Fibroblast of villous mesenchyme (primary cell): Measurements from ENCODE around the gene BAG3. TPM values are rescaled to one million over a fixed set of nuclear protein-coding genes. Genes with fewer than 3 reads are reported as not detected.

ENCODE experiments used
- DNase-seq: peaks from one replicate; pipeline ENCODE4 v3.0.0-alpha.2; 2010; ENCODE audit warnings: low read depth
- H3K4me3 ChIP-seq: 2 replicates; pipeline ENCODE4 v1.5.1; 2011; ENCODE audit warnings: low read depth, mild to moderate bottlenecking, low read length
- total RNA-seq: library from RNA; depleted of rRNA; stranded (reverse); fragments of >200 nt; gene quantifications from 2 replicates; pipeline ENCODE4 v1.2.3, GENCODE V29; 2012
- TF ChIP-seq, protein P1 (sequence below): IDR thresholded peaks from 2 replicates; pipeline ENCODE4 v1.5.1; 2012; ENCODE audit warnings: low read depth, mild to moderate bottlenecking, low read length; ENCODE audit not compliant: insufficient read depth

The BAG3 gene
- total RNA-seq, 1 donor: 18.6 TPM

DNA sequence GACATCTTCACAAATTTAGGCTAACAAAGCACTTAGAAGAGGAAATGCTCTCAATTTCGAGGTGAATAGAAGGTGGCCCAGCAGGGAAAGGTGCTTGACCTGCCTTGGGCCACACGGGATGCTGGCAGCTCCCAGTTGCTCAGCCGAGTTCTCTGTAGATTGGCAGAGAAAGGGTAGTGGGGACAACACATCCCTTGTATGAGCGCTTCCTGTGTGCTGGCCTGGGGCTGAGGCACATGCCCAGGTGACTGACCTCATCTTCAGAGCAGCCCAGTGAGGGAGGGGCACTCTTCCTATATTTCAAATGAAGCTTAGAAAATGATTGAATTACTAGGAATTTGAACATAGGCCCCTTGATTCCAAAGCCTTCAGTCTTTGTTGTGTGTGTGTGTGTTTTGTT lies 20.2 kb downstream of the BAG3 start:
- TF ChIP-seq, protein P1, sequence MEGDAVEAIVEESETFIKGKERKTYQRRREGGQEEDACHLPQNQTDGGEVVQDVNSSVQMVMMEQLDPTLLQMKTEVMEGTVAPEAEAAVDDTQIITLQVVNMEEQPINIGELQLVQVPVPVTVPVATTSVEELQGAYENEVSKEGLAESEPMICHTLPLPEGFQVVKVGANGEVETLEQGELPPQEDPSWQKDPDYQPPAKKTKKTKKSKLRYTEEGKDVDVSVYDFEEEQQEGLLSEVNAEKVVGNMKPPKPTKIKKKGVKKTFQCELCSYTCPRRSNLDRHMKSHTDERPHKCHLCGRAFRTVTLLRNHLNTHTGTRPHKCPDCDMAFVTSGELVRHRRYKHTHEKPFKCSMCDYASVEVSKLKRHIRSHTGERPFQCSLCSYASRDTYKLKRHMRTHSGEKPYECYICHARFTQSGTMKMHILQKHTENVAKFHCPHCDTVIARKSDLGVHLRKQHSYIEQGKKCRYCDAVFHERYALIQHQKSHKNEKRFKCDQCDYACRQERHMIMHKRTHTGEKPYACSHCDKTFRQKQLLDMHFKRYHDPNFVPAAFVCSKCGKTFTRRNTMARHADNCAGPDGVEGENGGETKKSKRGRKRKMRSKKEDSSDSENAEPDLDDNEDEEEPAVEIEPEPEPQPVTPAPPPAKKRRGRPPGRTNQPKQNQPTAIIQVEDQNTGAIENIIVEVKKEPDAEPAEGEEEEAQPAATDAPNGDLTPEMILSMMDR: no peak
- H3K4me3 ChIP-seq: no peak overlapping the region
- no peak for DNase-seq

GRCh38 chr10:119672291-119672690 lies 21.1 kb downstream of the BAG3 start:
- no peak for DNase-seq
- H3K4me3 ChIP-seq: no peak overlapping the region
- TF ChIP-seq, protein P1: no peak

DNA sequence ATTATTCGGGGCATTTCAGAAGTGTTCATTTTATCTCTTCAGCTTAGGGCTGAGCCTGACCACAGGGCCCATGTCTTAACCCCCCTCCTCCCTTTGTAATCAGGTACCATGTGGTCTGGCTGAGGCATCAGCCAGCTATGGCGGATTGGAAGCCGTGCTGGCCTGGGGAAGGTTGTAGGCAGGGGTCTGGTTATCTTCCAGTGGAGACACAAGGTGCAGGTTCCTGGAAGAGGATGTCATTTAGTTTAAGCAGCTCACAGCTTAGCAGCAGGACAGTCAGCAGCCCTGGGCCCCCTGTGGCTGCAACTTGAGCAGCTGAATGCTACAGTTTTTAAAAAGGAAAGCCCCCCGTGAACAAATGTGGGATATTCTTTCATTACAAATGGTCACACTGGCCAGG lies 22.1 kb downstream of the BAG3 start:
- TF ChIP-seq, protein P1: no peak
- DNase-seq: no peak
- no peak overlapping the region for H3K4me3 ChIP-seq

DNA sequence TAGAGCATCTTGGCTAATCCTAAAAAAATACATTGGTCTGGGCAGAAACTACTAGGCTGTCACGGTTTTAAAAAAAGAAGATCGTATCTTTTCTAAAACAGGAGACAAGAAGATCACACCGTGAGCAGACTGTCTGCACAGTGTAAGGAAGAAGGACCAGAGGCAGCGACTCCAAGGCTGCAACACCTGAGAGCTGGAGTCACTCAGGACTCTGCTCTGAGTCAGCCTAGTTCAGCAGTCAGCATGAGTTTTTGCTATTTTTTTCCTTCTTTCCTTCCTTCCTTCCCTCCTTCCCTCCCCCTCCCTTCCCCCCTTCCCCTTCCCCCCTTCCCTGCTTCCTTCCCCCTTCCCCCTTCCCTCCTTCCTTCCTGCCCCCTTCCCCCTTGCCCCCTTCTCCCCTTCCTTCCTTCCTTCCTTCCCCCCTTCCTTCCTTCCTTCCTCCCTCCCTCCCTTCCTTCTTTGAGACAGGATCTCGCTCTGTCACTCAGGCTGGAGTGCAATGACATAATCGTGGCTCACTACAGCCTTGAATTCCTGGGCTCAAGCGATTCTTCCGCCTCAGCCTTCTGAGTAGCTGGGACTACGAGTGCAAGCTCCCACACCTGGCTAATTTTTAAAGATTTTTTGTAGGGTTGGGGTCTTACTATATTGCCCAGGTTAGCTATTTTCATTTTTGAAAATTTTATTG lies 24.4 kb downstream of the BAG3 start:
- DNase-seq: no peak
- H3K4me3 ChIP-seq: no peak overlapping the region
- TF ChIP-seq, protein P1: no peak

DNA sequence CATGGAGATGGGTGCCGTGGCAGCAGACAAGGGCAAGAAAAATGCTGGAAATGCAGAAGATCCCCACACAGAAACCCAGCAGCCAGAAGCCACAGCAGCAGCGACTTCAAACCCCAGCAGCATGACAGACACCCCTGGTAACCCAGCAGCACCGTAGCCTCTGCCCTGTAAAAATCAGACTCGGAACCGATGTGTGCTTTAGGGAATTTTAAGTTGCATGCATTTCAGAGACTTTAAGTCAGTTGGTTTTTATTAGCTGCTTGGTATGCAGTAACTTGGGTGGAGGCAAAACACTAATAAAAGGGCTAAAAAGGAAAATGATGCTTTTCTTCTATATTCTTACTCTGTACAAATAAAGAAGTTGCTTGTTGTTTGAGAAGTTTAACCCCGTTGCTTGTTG lies 25.9 kb downstream of the BAG3 start:
- TF ChIP-seq, protein P1: no peak
- no peak for DNase-seq
- H3K4me3 ChIP-seq: no peak overlapping the region

- no peak overlapping the region for H3K4me3 ChIP-seq
- peak; percentile 39 for DNase-seq
- TF ChIP-seq, protein P1: no peak
These were observed 26.9 kb downstream of the BAG3 start for GRCh38 chr10:119677904-119678755.
